Measurements from ENCODE around the gene SLC17A8.

SLC17A8 gene

DNA sequence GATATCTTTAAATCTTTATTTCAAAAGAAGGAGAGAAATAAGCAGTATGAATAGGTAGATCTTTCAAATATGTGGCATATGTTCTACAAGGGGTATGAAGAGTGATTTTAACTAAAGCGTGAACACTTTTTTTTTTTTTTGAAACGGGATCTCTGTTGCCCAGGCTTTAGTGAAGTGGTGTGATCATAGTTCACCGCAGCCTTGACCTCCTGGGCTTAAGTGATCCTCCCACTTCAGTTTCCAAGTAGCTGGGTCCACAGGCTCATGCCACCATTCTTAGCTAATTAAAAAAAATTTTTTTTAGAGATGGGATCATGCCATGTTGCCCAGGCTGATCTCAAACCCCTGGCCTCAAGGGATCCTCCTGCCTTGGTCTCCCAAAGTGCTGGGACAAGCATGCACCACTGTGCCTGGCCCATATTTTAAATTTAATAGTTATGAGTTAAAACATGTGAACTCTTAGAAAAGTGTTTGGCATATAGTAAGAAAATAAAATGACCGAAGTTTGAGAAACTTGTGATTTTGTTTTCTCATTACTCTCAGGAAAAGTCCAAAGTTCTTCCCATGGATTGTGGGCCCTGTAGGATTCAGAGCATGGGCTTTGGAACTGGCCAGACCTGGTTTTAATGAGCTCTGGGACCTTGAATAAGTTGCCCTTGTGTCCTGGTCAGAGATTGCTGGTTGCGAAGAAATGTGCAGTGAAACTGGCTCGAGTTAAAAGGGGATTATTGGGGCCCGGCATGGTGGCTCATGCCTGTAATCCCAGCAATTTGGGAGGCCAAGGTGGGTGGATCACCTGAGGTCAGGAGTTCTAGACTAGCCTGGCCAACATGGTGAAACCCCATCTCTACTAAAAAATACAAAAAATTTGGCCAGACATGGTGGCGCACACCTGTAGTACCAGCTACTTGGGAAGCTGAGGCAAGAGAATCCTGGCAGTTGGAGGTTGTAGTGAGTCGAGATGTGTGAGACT lies 27.0 kb downstream of the SLC17A8 start:
- TF ChIP-seq, protein P1, sequence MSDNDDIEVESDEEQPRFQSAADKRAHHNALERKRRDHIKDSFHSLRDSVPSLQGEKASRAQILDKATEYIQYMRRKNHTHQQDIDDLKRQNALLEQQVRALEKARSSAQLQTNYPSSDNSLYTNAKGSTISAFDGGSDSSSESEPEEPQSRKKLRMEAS (IDR thresholded peaks at IDR 0.05; ENCODE audit: low read depth, low read length): no peak
- TF ChIP-seq POLR2A (IDR thresholded peaks at IDR 0.05; ENCODE audit: extremely low read depth, insufficient read length) (no peak), CTCF (IDR thresholded peaks at IDR 0.05; ENCODE audit: low read depth, low read length) (no peak), MYC (IDR thresholded peaks at IDR 0.05; ENCODE audit: low read depth, low read length) (no peak)
- DNase-seq (ENCODE audit: low read depth): no peak
- no peak overlapping the region for H3K4me3 ChIP-seq (ENCODE audit: low read depth, low read length)

DNA sequence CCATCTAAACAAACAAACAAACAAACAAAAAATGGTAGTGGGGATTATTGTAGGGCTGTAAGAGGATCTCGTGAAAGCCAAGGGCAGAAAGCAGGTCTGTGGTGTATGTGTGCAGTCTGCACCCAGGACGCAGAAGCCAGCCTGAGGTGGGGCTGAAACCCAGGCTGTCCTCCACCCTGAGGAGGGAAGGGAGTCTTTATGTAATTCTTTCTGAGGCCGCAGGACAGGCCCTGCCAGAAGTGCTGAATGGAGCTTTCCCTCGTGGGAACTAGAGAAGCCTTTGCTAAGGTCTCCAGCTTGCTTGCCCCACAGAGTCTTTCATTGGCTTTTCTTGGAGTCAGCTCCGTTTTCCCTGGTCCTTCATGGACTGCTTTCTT lies 27.7 kb downstream of the SLC17A8 start:
- no peak for DNase-seq (ENCODE audit: low read depth)
- no peak for TF ChIP-seq MYC (IDR thresholded peaks at IDR 0.05; ENCODE audit: low read depth, low read length)
- TF ChIP-seq, protein P1 (IDR thresholded peaks at IDR 0.05; ENCODE audit: low read depth, low read length): no peak
- no peak for TF ChIP-seq POLR2A (IDR thresholded peaks at IDR 0.05; ENCODE audit: extremely low read depth, insufficient read length)
- no peak for TF ChIP-seq CTCF (IDR thresholded peaks at IDR 0.05; ENCODE audit: low read depth, low read length)
- H3K4me3 ChIP-seq (ENCODE audit: low read depth, low read length): no peak overlapping the region

GRCh38 chr12:100388382-100388781 lies 31.5 kb downstream of the SLC17A8 start:
- no peak overlapping the region for H3K4me3 ChIP-seq (ENCODE audit: low read depth, low read length)
- TF ChIP-seq POLR2A (IDR thresholded peaks at IDR 0.05; ENCODE audit: extremely low read depth, insufficient read length) (no peak), MYC (IDR thresholded peaks at IDR 0.05; ENCODE audit: low read depth, low read length) (no peak), CTCF (IDR thresholded peaks at IDR 0.05; ENCODE audit: low read depth, low read length) (no peak)
- DNase-seq (ENCODE audit: low read depth): no peak

GRCh38 chr12:100391856-100392255 lies 35.0 kb downstream of the SLC17A8 start:
- no peak for TF ChIP-seq MYC (IDR thresholded peaks at IDR 0.05; ENCODE audit: low read depth, low read length)
- TF ChIP-seq POLR2A (IDR thresholded peaks at IDR 0.05; ENCODE audit: extremely low read depth, insufficient read length): no peak
- TF ChIP-seq CTCF (IDR thresholded peaks at IDR 0.05; ENCODE audit: low read depth, low read length): no peak
- TF ChIP-seq, protein P1 (IDR thresholded peaks at IDR 0.05; ENCODE audit: low read depth, low read length): no peak
- no peak for DNase-seq (ENCODE audit: low read depth)
- H3K4me3 ChIP-seq (ENCODE audit: low read depth, low read length): no peak overlapping the region

GRCh38 chr12:100393200-100393599 lies 36.3 kb downstream of the SLC17A8 start:
- no peak overlapping the region for H3K4me3 ChIP-seq (ENCODE audit: low read depth, low read length)
- TF ChIP-seq, protein P1 (IDR thresholded peaks at IDR 0.05; ENCODE audit: low read depth, low read length): no peak
- TF ChIP-seq CTCF (IDR thresholded peaks at IDR 0.05; ENCODE audit: low read depth, low read length) (no peak), MYC (IDR thresholded peaks at IDR 0.05; ENCODE audit: low read depth, low read length) (no peak), POLR2A (IDR thresholded peaks at IDR 0.05; ENCODE audit: extremely low read depth, insufficient read length) (no peak)
- DNase-seq (ENCODE audit: low read depth): no peak

All from NB4 (cell line).